Naive B cell (primary cell): ENCODE measurements around the gene ZFY. TPM values are rescaled to one million over a fixed set of nuclear protein-coding genes. Genes with fewer than 3 reads are reported as not detected.
A peak's percentile ranks its signal among the peaks of the same experiment; 100 is the strongest.
"Not testable (repeated sequence)": the region's sequence is repeated elsewhere in the genome, so short reads cannot be mapped to it uniquely, and the experiment has no call there.

Experiments
- ATAC-seq, 2 donors: fragments of 150-1000 bp; cut with Tn5 transposase; 2 replicates each; pipeline ENCODE4 v1.10.0; 2021; ENCODE audit warnings: low read depth in 2 of 2, mild to moderate bottlenecking in 2 of 2, moderate library complexity in 2 of 2
- DNase-seq: peaks from one replicate; pipeline ENCODE4 v3.0.0; 2022
- H3K27ac Mint-ChIP-seq, 6 donors: one replicate each; pipeline ENCODE4 v1.8.0; 2020 to 2022; ENCODE audit warnings: mild to moderate bottlenecking in 6 of 6, mixed read lengths in 6 of 6, moderate library complexity in 5 of 6, inconsistent platforms in 2 of 6
- H3K27me3 Mint-ChIP-seq, 3 donors: one replicate each; pipeline ENCODE4 v1.8.0; 2021 to 2022; ENCODE audit warnings: mixed read lengths in 3 of 3, mild to moderate bottlenecking in 1 of 3
- H3K36me3 Mint-ChIP-seq, 2 donors: one replicate each; pipeline ENCODE4 v1.8.0; 2020 to 2022; ENCODE audit warnings: mixed read lengths in 2 of 2, inconsistent platforms in 1 of 2, mild to moderate bottlenecking in 1 of 2
- H3K4me1 Mint-ChIP-seq, 3 donors: one replicate each; pipeline ENCODE4 v1.8.0; 2020 to 2022; ENCODE audit warnings: mixed read lengths in 3 of 3, inconsistent platforms in 1 of 3, mild to moderate bottlenecking in 1 of 3, moderate library complexity in 1 of 3
- H3K4me3 Mint-ChIP-seq, 8 donors: one replicate each; pipeline ENCODE4 v1.8.0; 2020 to 2022; ENCODE audit warnings: mild to moderate bottlenecking in 8 of 8, mixed read lengths in 8 of 8, moderate library complexity in 8 of 8, inconsistent platforms in 2 of 8
- H3K9me3 Mint-ChIP-seq, 7 donors: one replicate each; pipeline ENCODE4 v1.8.0; 2020 to 2022; ENCODE audit warnings: mixed read lengths in 7 of 7, mild to moderate bottlenecking in 5 of 7, inconsistent platforms in 2 of 7, moderate library complexity in 1 of 7
- polyA plus RNA-seq, 6 donors: library from polyadenylated mRNA; unstranded; fragments of 300-500 nt; fragmentation: Illumina TruSeq; gene quantifications; one replicate each; pipeline ENCODE4 v1.2.3, GENCODE V29; 2021; ENCODE audit warnings: low read depth in 6 of 6

Gene ZFY
- polyA plus RNA-seq, 6 donors from 2014 or later: 11.1 TPM; not detected in 5

DNA sequence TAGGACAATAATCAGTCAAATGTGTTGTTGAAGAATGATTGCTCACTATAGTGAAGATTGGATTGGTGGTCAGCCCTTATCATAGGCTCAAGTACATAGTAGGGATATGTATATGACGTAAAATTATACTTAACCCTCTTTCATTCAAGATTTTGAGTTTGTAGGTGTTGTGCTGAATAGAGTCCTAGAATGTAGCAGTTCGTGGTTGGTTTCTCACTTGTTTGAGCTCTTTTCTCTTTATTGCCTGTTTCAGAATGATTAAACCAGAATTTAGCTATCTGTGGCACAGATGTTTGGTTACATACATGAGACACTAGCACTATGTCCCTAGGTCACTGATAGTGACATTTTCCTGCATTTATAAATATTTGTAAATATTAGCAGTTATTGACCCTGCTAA, 15.5 kb downstream of the ZFY start:
- Mint-ChIP-seq H3K4me1 (peaks cover 0 to 36% (median 0%) of the 10 kb centered on the region in 3 donors), H3K36me3 (no peaks in the 10 kb centered on the region), H3K27ac (peak overlapping the region in 1 of 6 donors; percentile 89)

DNA sequence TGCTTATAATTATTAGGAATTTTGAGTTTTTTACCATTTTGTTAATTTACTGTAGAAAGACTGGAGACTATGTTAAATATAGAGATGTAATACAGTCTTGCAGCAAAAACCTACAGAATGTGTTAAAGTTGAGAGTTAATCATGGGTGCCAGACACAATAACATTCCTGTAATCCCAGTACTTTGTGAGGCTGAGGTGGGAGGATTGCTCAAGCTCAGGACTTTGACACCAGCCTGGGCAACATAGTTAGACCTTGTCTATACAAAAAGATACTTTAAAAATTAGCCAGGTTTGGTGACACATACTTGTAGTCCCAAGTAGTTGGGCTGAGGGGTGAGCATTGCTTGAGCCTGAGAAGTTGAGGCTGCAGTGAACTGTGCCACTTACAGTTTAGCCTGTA, 17.7 kb downstream of the ZFY start:
- ATAC-seq (no peak), DNase-seq (no peak)
- H3K27ac Mint-ChIP-seq: peak overlapping the region in 1 of 6 donors; percentile 56
- H3K9me3 Mint-ChIP-seq: no peaks in the 10 kb centered on the region
- peaks cover 0 to 32% (median 0%) of the 10 kb centered on the region in 3 donors for H3K4me1 Mint-ChIP-seq
- H3K27me3 Mint-ChIP-seq: no peaks in the 10 kb centered on the region
- no peaks in the 10 kb centered on the region for H3K36me3 Mint-ChIP-seq
- H3K4me3 Mint-ChIP-seq: no peak overlapping the region

More for the DNA sequence above, 15.5 kb downstream of the ZFY start:
- H3K27me3 Mint-ChIP-seq: no peaks in the 10 kb centered on the region
- DNase-seq (no peak), ATAC-seq (no peak)
- peak overlapping the region in 1 of 8 donors; percentile 12 for H3K4me3 Mint-ChIP-seq
- no peaks in the 10 kb centered on the region for H3K9me3 Mint-ChIP-seq

DNA sequence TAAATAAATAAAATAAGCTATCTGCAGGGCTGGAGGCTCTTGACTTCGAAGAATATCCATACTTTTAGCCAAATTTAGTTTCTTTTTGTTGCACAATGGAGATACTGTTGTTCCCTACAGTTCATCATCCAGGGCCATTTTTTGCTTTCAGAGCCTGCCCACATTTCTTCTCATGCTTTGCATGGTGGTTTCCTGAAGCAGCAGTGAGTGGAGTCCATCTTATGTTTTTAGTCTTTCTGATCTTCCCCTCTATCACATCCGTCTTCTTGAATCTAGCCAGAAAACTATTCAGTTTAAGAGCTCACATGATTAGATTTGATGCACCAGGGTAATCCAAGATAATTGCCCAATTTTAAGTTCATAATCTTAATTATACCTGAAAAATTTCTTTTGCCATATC, 19.6 kb downstream of the ZFY start:
- H3K27ac Mint-ChIP-seq: no peak overlapping the region
- H3K36me3 Mint-ChIP-seq: no peaks in the 10 kb centered on the region
- H3K4me3 Mint-ChIP-seq: no peak overlapping the region
- H3K27me3 Mint-ChIP-seq: no peaks in the 10 kb centered on the region
- no peaks in the 10 kb centered on the region for H3K9me3 Mint-ChIP-seq
- H3K4me1 Mint-ChIP-seq: peaks cover 0 to 24% (median 0%) of the 10 kb centered on the region in 3 donors
- DNase-seq (no peak), ATAC-seq (no peak)

DNA sequence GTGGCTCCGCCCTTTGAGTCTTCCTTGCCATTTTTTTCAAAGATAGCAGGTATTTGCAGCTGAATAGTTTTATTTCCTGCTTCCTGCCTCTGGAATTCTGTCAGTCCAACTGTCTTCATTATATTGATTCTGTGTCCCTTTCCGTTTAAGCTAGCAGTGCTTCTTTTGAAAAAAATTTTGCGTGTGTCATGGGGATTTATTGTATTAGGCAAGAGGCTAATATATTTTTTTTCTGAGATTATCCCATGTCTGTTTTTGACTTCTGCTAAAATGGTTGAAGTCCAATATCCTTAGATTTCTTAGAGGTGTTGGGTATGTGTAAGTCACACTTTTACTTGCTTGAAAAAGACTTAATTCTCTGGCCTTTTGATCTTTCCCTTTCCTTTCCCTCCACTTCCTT, 20.4 kb downstream of the ZFY start:
- DNase-seq (no peak), ATAC-seq (no peak)
- Mint-ChIP-seq H3K27me3 (no peaks in the 10 kb centered on the region), H3K4me3 (no peak overlapping the region), H3K27ac (no peak overlapping the region), H3K4me1 (peaks cover 0 to 16% (median 0%) of the 10 kb centered on the region in 3 donors), H3K9me3 (no peaks in the 10 kb centered on the region), H3K36me3 (no peaks in the 10 kb centered on the region)

DNA sequence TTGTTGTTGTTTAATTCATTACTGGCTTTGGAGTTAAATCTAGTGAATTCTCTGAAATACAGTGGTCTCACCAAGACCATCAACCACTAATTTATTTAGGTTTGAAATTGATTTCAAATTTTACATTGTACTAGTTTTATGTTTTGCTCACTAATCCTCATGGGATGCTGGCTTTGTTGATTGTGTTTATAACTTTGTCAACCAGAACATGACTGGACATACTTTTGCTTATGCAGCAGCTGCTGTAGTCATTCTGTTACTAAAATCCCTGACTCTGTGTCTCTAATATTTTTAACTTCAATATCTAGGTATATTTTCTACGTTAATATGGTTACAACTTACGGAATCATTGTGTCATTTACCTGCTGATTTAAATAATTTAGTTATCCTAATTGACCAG, 26.9 kb downstream of the ZFY start:
- H3K9me3 Mint-ChIP-seq: no peaks in the 10 kb centered on the region
- no peak for ATAC-seq
- DNase-seq: no peak
- no peaks in the 10 kb centered on the region for H3K36me3 Mint-ChIP-seq
- peaks cover 0 to 4% (median 0%) of the 10 kb centered on the region in 3 donors for H3K4me1 Mint-ChIP-seq
- H3K4me3 Mint-ChIP-seq: no peak overlapping the region
- H3K27ac Mint-ChIP-seq: no peak overlapping the region
- H3K27me3 Mint-ChIP-seq: no peaks in the 10 kb centered on the region

DNA sequence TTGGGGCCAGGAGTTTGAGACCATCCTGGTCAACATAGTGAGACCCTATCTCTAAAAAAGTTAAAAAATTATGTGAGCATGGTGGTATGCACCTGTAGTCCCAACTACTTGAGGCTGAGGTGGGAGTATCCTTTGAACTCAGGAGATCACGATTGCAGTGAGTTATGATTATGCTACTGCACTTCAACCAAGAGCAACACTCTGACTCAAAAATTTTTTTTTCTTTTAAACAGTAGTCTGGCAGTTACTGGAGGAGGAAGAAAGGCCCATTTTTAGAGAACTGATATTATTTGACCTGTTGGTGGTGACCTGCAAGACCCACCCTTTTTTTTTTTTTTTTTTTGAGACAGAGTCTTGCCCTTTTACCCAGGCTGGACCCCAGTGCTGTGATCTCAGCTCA, 29.6 kb downstream of the ZFY start:
- Mint-ChIP-seq H3K4me1 (peaks cover 0 to 17% (median 0%) of the 10 kb centered on the region in 3 donors), H3K9me3 (no peaks in the 10 kb centered on the region), H3K36me3 (no peaks in the 10 kb centered on the region), H3K4me3 (no peak overlapping the region), H3K27me3 (no peaks in the 10 kb centered on the region), H3K27ac (no peak overlapping the region)
- DNase-seq (no peak), ATAC-seq (no peak)

DNA sequence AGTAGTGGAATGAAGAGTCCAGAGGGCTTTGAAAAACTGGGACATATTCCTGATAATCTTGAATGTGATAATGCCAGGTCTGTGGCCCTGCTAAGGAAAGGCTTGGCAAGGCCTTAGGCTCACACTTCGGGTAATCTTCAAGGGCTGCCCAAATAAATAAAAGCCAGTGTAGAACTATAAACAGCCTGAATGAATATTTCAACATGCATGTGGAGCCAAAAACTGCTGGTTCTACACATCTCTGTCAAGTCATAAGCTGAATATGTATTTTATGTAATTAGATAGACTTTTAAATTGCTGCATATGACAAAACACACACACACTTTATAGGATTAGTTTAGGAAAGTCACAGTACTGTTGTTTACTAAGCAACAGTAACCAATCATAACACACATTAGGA, 30.4 kb downstream of the ZFY start:
- Mint-ChIP-seq H3K9me3 (no peaks in the 10 kb centered on the region), H3K4me3 (no peak overlapping the region), H3K4me1 (peaks cover 0 to 24% (median 0%) of the 10 kb centered on the region in 3 donors), H3K27me3 (no peaks in the 10 kb centered on the region), H3K27ac (no peak overlapping the region), H3K36me3 (no peaks in the 10 kb centered on the region)
- ATAC-seq (no peak), DNase-seq (no peak)

DNA sequence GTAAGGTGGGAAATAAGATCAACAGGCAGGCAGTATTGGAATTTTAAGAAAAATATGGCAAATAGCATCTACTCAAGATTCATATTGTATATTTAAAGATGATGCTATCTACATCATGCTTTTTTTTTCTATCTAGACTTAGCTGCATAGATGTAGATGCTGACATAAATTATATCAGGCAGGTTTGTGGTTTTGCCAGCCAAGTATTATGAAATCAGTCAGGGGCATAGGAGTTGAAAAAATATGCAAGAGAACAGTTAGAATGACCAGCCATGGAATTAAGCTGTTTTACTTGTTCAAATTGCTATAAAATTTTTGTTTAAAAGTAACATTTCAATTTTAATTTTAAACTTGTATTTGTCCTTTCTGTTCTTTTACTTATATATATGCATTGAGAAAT, 34.4 kb downstream of the ZFY start:
- Mint-ChIP-seq H3K27me3 (no peaks in the 10 kb centered on the region), H3K4me3 (no peak overlapping the region), H3K9me3 (no peaks in the 10 kb centered on the region), H3K27ac (peak overlapping the region in 1 of 6 donors; percentile 43), H3K36me3 (no peaks in the 10 kb centered on the region), H3K4me1 (peaks cover 0 to 40% (median 0%) of the 10 kb centered on the region in 3 donors)
- ATAC-seq (no peak), DNase-seq (no peak)

DNA sequence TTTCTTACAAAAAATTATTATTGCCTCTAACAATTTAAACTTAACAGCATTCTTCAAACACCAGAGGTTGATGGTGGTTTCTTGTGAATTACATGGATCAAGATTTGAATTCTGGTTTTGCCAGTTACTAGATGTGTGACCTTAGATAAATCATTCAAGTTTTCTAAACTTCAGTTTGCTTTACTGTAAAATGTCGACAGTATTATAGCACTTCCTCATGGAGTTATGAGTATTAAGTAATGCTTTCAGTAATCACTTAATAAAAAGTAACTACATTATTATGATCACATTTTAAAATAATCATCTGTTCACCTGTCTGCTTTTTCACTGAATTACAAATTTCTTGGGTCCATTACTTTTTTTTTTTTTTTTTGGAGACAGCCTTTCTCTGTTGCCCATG, 37.5 kb downstream of the ZFY start:
- Mint-ChIP-seq H3K4me1 (peaks cover 0 to 34% (median 0%) of the 10 kb centered on the region in 3 donors), H3K4me3 (no peak overlapping the region), H3K27ac (no peak overlapping the region), H3K27me3 (no peaks in the 10 kb centered on the region), H3K36me3 (no peaks in the 10 kb centered on the region), H3K9me3 (no peaks in the 10 kb centered on the region)
- DNase-seq: no peak
- no peak for ATAC-seq

DNA sequence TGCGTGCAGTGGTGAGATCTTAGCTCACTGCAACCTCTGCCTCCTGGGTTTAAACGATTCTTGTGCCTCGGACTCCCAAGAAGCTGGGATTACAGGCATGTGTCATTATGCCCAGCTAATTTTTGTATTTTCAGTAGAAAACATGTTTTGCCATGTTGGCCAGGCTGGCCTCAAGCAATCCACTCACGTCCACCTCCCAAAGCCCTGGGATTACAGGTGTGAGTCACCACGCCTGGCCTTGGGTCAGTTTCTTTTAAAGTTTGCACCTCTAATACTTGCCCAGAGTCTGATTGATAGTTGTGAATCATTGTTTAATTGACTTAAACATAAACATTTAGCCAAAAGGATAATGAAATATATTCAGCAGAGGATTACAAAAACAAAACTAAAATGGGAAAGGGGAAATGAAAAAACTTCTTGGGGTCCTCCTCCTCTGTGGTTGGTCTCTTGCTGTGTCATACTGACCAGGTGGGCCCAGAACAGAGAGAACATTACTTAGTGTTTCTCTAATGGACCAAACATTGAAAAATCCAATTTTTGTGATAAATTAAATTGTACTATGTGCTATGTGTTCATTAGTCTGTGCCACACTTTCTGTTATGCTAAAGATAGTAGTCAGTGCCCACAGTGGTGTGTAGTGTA, 38.0 kb downstream of the ZFY start:
- Mint-ChIP-seq H3K4me3 (peak overlapping the region in 1 of 8 donors; percentile 27), H3K36me3 (no peaks in the 10 kb centered on the region), H3K27me3 (no peaks in the 10 kb centered on the region), H3K27ac (no peak overlapping the region), H3K9me3 (no peaks in the 10 kb centered on the region), H3K4me1 (peaks cover 0 to 34% (median 0%) of the 10 kb centered on the region in 3 donors)
- DNase-seq (no peak), ATAC-seq (no peak)

DNA sequence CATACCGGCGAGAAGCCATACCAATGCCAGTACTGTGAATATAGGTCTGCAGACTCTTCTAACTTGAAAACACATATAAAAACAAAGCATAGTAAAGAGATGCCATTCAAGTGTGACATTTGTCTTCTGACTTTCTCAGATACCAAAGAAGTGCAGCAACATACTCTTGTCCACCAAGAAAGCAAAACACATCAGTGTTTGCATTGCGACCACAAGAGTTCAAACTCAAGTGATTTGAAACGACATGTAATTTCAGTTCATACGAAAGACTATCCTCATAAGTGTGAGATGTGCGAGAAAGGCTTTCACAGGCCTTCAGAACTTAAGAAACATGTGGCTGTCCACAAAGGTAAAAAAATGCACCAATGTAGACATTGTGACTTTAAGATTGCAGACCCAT, 44.1 kb downstream of the ZFY start:
- Mint-ChIP-seq H3K27me3 (no peaks in the 10 kb centered on the region), H3K9me3 (no peaks in the 10 kb centered on the region), H3K4me1 (no peaks in the 10 kb centered on the region), H3K27ac (no peak overlapping the region), H3K36me3 (no peaks in the 10 kb centered on the region), H3K4me3 (no peak overlapping the region)
- DNase-seq: no peak
- ATAC-seq: no peak

DNA sequence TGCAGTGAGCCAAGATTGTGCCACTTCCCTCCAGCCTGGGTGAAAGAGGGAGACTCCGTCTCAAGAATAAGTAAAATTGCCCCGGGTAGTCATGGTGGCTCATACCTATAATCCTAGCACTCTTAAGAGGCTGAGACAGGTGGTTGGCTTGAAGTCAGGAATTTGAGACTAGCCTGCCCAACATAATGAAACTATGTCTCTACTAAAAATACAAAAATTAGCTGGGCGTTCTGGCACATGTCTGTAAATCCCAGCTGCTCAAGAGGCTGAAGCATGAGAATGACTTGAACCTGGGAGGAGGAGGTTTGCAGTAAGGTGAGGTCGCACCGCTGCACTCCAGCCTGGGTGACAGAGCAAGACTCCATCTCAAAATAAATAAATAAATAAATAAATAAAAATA, 49.3 kb downstream of the ZFY start:
- no peaks in the 10 kb centered on the region for H3K4me1 Mint-ChIP-seq
- no peak for DNase-seq
- H3K4me3 Mint-ChIP-seq: no peak overlapping the region
- H3K27ac Mint-ChIP-seq: no peak overlapping the region
- H3K9me3 Mint-ChIP-seq: no peaks in the 10 kb centered on the region
- H3K27me3 Mint-ChIP-seq: no peaks in the 10 kb centered on the region
- no peak for ATAC-seq
- H3K36me3 Mint-ChIP-seq: no peaks in the 10 kb centered on the region

DNA sequence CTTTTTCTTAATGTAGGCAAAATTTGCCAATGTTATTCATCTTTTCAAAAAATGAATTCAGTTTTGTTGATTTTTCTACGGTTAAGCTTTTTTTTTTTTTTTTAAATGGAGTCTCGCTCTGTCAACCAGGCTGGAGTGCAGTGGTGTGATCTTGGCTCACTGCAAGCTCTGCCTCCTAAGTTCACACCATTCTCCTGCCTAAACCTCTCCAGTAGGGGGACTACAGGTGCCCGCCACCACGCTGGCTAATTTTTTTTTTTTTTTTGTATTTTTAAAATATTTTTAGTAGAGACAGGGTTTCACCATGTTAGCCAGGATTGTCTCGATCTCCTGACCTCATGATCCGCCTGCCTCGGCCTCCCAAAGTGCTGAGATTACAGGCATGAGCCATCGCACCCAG, 52.0 kb downstream of the ZFY start:
- not testable (repeated sequence) for DNase-seq, H3K4me3 Mint-ChIP-seq, H3K9me3 Mint-ChIP-seq, H3K27ac Mint-ChIP-seq, H3K27me3 Mint-ChIP-seq, H3K36me3 Mint-ChIP-seq, H3K4me1 Mint-ChIP-seq, ATAC-seq

DNA sequence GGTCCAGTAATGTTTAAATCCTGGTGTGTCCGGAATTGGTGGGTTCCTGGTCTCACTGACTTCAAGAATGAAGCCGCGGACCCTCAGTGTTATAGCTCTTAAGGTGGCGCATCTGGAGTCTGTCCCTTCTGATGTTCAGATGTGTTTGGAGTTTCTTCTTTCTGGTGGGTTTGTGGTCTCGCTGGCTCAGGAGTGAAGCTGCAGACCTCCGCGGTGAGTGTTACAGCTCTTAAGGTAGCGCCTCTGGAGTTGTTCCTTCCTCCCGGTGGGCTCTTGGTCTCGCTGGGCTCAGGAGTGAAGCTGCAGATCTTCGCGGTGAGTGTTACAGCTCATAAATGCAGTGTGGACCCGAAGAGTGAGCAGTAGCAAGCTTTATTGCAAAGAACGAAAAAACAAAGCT, 62.2 kb downstream of the ZFY start:
- H3K36me3 Mint-ChIP-seq, ATAC-seq, H3K27me3 Mint-ChIP-seq, H3K27ac Mint-ChIP-seq, H3K9me3 Mint-ChIP-seq, DNase-seq, H3K4me3 Mint-ChIP-seq, H3K4me1 Mint-ChIP-seq: not testable (repeated sequence)

DNA sequence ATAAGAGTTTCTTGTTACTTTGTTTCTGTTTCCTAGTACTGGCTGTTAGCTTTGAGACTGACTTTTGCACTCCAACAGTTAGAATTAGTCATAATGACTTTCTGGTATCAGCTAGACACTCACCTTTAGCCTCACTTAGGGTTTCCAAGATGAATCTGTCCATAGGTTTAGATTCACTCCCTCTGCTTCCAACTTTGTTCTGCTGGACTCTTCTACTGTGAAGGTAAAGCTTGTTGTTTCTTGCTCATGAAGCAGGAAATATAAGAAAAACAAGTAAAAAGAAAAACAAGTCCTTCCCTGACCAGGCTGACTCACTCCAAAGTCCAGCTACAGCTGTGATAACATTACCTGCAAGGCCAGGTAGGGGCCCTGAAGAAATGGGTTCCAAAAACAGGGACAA, 67.0 kb downstream of the ZFY start:
- DNase-seq (no peak), ATAC-seq (no peak)
- Mint-ChIP-seq H3K4me1 (peaks cover 0 to 41% (median 0%) of the 10 kb centered on the region in 3 donors), H3K4me3 (peak overlapping the region in 1 of 8 donors; percentile 100), H3K36me3 (no peaks in the 10 kb centered on the region), H3K9me3 (no peaks in the 10 kb centered on the region), H3K27ac (no peak overlapping the region), H3K27me3 (no peaks in the 10 kb centered on the region)
